GM21576 (cell line): Measurements from ENCODE around the gene DMTF1.

ENCODE experiments used
- ATAC-seq: cut with Tn5 transposase; IDR thresholded peaks from one replicate; pipeline ENCODE4 v1.9.1; 2021; ENCODE audit warnings: mild to moderate bottlenecking, moderate library complexity; ENCODE audit not compliant: unreplicated experiment

The DMTF1 gene

DNA sequence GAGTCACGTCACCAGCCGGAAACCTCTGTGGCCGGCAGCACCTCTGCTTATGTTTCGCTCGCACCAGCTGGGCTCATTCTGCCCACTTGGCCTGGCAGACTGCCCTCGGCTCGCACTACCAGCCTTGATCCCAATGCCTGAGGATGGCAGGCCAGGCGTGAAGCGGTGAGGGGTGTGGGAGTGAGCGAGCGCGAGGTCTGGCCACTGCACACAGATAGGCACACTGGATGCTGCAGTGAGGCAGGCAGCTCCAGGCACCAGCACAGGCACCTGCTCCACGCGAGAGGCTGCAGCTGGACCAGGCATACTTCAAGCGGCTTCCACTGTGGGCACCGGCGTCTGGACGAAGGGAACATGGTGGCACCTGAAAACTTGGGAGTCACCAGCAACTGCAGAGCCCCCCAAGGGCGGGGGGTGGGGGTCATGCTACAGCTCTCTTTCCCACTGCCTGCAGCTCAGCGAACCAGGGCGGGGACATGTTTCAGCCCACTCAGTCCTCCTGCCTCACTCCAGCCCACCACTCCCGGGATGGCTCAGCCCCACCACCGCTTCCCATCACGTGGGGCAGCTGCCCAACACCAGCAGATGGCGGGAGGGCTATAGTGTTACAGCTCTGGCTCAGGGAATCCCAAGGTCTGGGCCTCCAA, 5.4 kb upstream of the DMTF1 start:
- no peak for ATAC-seq

DNA sequence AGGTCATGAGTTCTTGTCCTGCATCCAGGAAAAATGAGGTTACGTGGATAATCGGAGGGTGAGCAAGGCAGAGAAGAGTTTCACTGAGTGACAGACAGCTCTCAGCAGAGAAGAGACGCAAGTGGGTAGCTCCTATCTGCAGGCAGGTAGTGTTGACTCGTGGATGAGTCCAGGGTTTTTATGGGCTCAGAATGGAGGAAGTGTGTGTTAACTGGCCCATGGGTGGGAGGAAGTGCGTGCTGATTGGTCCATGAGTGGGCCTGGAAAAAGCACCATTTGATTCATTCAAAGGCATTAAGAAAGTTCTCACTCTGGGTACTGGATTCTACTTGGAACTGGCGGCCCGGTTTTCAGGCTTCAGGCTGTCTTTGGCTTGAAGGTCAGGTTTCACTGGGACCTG, 4.8 kb upstream of the DMTF1 start:
- no peak for ATAC-seq

DNA sequence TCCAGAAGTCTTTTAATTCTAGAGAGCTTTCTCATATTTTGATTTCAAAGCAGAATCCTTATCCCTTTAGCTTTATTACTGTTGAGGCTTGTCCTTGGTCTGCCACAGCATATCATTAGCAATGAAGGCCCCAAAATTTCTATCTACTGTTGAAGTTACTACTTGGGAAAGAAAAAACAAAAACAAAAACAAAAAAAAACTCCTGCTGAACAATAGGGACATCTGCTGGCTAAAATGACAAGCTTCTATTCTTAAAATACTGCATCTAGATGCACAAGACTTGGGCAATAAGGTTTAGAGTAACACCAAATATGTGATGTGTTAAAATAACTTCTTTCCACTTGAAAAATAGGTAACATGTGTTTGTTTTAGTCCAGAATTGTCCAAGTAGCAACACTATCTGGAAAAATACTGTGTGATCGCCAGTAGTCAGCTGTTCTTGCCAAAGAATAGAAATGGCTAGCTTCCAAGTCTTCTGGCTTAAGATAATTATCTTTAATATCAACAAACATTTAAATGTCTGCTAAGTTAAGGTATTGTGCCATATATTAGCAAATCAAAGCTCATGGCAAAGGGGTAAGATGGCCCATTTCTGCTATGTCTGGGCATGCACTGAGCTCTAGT, 3.8 kb upstream of the DMTF1 start:
- ATAC-seq = no peak

DNA sequence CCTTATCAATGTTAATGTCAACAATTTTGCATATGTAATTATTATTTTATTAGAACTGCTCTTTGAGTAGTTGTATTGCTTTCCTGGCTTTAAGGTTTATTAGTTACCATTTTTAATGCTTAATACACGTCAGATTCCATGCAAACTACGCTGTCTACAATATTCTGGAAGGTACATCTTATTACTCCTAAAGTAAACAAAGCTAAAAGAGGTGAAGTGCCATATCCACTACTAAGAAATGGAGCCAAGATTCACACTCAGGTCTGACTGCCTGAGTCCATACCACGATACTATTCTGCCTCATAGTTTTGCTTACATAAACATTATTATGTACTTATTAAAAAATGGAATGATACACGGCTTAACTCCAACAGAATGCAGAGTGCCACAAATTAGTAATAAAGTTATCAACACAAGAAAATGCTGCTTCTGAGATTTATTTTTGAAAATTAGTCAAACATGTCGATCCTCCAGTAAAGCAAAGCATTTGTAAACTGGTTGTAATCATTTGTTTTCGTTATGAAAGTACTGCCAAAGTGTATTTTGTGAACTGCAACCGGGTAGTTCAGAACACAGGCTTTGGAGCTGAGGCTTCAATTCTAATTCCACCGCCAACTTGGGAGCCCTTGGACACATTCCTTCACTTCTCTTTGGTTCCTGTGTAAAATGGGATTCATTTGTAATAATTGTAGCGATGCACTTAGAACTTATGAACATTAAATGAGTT, 1.1 kb upstream of the DMTF1 start:
- no peak for ATAC-seq

DNA sequence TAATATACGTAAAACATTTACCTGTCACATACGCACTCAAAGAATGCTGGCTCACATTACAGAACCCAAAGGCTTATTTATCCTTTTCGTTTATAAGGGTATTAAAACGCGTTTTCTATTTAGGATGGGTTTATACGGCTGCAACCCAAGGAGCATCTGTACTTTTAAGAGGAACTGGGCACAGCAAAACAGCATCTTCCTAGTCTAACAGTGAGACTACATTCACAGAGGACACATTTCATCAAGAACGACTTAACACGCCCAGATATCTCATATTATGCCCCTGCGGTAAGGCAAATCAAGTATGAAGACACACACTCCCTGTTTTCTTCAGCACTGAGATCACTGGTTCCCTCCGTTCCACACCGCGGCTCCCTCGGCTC, 533 bp upstream of the DMTF1 start:
- ATAC-seq = peak; percentile 31

DNA sequence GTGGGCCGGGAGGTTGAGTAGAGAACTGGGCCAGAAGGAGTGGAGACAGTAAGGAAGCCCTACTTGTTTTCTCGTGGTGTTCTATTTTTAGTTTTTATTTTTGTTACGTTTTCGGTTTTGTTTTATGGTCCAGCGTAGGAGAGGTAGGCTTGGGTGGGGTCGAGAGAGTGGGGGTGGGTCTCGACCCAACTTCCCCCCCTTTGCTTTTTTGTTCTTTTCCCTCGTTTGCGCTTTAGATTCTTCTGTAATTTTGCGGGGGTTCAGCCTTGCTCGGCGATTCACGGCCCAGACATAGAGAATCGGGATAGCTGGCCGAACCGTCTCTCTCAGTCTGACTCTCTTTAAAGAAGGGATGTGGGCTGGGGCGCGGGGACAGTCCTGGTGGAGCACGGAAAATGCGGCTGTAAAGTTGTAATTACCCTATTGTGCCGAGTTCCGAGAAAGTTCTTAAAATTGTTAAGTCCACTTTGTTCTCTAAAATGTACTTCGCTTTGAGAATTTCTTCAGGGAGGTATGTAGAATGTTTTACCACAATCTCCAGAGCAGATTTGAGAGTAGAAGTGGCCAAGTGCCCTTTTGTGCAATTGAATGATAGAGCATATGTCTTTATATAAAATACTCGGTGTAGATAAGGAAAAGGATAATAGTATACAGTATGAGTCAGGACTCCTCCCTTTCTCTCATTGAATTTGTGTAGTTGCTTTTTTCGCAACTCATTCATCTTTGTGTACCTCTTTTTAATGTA, 816 bp downstream of the DMTF1 start:
- ATAC-seq = peak; percentile 7

DNA sequence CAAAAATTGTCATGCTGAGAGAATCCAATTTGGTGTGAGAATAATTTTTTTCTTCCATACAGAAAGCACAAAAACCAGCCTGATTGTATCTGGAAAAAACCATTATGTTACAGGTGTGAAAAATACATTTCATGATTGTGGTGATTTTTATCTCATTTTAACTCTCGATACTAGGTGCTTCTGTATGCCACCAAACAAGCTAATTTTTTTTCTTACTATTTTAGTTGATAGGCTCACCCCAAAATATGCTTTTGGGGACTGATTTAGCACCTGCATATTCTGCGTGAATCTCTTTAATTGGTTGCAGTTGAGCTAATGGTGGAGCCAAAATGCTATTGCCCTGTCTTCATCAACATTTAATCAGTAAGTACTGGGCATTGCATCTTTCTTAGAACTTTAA, 1.9 kb downstream of the DMTF1 start:
- no peak for ATAC-seq

DNA sequence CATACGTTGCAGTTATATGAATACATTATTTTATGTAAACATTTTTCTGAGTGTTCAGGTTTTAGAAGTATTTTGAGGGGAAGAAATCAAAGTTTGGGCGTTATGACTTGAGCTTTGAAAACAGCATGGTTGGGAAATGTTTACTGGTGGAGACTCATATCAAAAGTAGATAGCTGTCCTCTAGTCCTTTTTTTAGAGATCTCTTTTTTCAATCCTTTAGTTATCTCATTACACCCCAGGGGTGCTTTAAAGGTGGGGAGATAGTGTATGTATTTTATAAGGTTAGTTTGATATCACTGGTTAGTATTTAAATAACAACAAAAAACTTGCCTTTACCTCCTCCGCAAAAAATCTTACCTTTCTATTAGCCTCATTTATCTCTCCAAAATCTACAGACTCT, 2.3 kb downstream of the DMTF1 start:
- ATAC-seq = no peak

DNA sequence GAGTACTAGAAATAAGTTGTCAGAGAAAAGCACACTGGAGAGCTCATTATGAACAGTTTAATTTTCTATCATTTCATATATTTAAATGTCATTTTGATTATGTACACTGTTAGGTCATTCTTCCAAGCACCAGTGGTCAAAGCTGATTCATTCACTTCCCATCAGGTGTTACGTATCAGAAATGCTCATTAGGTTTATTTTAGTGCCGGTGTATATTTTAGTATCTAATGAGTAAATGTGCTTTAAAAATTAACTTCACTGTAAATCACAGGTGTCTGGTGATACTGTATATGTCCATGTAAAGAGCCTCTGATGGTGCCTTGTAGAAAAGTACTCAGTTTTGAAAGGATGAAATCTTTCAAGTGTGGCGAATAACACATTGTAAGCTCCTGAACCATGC, 3.5 kb downstream of the DMTF1 start:
- no peak for ATAC-seq

DNA sequence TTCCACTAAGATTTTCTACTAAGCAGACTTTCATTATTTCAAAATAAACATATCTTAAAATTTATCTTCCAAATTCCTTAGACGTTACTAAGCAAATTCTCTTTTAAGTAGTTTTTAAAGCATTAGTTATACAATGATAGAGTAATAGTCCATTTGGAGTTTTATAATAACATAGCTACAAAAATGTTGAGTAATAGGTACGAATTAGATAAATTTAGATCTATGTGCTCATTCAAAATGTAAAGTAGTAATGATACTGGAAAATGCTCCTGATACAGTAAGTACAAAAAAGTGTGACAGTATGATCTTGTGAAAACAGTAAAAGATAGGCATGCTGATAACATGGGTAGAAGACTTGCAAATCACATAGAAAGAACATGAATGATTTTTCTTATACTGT, 4.5 kb downstream of the DMTF1 start:
- no peak for ATAC-seq

DNA sequence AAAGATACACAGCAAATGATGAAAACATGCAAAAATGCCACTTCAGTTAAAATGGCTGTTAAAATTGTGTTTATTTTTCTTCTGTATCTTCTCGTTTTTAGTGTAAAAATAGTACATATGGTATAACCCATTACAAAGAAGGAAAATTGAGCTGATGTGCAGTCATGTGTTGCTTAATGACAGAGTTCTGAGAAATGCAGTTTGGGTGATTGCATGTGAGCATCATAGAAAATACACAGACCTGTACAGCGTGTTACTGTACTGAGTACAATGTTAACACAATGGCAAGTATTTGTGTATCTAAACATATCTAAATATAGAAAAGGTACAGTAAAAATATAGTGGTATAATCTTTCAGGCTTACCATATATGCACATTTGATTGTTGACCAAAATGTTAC, 7.3 kb downstream of the DMTF1 start:
- ATAC-seq = peak; percentile 41

DNA sequence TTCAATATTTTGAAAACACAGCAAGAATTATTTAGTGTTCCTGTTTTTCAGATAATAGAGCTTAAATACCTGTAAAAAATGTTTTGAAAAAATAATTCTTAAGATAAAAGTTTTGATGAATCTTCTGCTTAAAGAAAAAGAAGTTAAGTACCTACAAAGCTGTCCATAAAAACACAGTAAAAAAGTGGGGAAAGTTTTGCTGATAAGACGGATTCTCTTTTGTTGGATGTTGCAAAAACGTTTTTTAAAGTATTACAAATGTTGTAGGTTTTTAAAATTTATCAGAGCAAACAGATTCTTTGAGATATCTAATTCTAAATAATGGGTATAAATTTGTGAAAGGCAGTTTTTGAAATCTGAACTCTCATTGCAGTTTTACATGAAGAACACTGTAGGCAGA, 12.2 kb downstream of the DMTF1 start:
- ATAC-seq = no peak

DNA sequence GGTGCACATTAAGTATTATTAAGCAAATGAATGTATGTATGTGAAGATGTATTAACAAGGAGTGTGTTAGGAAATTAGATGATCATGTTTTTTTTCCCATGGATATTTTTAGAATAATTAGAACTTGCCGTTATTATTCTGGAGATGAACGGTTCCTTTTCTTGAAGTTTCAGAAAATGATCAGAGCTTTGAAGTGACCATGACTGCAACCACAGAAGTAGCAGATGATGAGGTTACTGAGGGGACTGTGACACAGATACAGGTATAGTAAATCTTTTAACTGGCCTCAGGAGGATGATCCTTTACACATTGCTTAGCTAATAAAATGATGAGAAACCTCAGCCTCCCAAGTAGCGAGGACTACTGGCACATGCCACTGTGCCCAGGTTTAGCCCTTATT, 18.6 kb downstream of the DMTF1 start:
- ATAC-seq = no peak

DNA sequence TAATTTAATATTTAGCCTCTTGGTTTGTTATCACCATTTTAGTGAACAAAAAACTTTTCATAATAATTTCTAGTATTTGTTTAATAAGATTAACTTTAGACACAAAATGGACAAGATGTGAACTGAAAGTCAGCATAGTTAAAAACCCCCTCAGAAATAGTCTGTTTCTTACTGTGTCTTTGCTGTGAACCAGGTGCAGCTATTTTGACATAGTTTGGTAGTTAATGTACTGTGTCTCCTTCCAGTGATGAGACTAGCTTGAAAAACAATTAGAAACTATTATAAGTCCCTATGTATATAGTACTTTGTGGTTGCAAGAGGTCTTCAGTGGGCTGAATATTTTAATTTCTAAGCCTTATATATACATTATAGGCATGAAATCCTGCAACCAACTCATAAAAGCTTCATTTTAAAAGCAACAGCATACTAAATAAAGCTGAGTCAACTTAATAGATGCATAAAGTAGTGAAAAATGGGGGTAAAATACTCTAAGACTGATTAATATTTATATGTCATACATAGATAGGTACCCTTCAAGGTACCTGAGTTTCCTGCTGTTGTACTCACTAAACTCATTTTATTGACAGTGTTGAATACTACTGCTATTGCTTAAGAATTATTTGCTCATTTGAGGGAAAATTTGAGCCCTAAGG, 19.2 kb downstream of the DMTF1 start:
- no peak for ATAC-seq

DNA sequence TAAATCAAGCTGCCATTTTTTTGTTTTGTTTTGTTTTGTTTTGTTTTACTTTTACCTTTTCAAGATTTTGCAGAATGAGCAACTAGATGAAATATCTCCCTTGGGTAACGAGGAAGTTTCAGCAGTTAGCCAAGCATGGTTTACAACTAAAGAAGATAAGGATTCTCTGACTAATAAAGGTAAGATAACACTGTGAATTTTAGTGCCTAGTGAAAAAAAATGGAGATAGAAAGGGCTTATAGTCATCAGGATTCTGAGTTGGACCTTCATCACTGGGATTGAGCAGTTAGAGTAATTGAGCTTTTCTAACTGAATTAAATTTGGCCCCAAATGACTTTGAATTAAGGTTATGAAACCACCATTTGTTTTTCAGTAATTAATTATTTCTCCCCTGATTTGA, 21.2 kb downstream of the DMTF1 start:
- no peak for ATAC-seq

DNA sequence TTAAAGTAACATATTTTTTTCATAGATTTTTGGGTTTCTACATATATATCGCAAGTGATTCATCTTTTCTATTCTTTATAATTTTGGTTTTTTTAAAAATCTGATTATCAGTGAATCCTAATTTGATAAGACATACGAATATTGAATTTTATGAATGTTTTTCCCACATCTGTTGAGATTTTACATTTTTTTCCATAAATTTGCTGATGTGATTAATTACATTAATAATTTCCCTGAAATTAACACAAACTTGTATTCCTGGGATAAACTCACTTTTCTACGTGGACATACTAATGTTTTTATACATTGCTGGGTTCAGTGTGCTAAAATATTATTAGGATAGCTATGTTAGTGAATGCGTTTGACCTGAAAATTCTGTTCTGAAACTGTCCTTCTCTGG, 26.1 kb downstream of the DMTF1 start:
- no peak for ATAC-seq

DNA sequence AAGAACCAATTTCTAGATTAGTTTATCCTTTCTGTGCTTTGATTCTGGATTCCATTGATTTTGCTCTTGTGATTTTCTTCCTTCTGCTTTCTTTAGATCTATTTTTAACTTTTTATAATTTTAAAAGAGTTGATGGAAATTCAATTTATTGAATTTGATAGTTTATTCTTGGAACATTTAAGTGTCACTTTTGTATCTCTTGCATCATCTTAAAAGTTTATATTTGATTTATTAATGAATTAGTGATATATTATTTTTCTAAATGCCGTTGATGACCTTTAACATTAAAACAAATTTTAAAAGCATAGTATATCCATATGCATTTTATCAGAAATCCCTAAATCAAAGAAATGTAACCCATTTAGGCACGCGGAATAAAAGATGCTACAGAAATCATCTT, 26.9 kb downstream of the DMTF1 start:
- no peak for ATAC-seq

DNA sequence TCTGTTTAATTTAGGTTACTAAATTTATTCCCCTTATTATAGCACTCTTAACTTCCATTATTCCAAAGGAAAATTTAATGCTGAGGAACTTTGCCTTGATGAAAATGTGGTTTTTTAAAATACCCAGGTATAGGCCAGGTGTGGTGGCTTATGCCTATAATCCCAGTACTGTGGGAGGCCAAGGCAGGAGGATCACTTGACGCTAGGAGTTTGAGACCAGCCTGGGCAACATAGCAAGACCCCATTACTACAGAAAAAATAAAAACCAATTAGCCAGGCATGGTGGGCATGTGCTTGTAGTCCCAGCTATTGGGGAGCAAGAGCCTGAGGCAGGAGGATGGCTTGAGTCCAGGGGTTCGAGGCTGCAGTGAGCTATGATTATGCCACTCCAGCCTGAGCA, 34.9 kb downstream of the DMTF1 start:
- ATAC-seq = no peak

DNA sequence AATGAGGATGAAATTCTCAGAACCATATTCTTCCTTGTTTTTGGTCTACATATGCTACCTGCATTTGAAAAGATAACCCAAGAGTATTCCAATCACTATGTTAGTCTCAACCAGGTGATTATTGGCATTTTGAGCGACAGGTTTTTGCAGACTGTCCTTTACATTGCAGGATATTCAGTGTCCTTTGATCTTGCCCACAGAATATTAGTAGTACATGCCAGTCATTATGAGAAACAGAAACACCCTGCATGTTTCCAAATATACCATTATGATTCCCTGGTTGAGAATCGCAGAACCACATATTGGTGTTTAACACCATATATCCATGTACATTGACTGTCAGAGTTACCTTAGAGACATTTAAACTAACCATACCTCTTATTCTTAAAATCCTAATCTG, 36.7 kb downstream of the DMTF1 start:
- ATAC-seq = no peak

DNA sequence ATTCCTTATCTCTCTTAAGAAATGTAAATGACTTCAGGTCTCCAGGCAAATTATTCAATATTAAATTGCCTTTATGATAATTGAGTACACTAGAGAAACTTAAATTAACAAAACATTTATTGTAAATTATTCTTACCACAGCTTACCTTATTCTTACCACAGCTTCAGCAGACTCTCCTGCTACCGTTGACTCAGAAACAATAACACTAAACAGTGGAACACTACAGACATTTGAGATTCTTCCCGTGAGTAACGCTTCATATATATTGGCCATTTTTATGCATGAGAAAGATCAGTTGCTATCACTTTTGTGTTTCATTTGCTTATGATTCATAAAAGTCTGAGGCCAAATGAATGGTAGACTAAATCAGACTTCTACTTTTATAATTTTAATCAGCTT, 38.5 kb downstream of the DMTF1 start:
- no peak for ATAC-seq

DNA sequence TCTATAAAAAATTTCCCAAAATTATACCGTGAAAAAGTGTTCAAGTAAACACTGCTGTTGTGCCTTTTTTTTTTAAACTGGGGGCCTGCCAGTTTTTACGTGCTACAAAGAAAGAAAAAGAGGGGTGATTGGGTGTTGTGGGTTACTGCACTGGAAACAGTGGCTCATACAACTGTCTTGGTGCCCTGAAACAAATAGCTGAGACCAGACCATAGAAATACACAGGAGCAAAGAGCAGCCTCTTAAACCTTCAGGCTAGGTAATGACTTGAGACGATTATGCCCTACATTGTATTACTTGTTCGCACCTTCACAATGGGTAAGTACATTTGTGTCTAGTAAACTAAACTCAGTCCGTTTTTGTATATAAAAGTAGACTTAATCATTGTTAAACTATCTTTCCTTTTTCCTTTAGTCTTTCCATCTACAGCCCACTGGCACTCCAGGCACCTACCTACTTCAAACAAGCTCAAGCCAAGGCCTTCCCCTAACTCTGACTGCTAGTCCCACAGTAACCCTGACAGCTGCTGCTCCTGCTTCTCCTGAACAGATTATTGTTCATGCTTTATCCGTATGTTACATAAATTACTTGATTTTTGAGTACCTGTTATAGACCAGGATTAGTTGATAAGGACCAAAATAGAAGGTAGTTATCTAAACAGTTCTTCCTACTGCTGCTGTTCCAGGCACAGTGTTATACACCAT, 40.7 kb downstream of the DMTF1 start:
- ATAC-seq = no peak
